HG03469 (cell line): ENCODE results near the gene KLHL30.

Source experiments
- ATAC-seq: cut with Tn5 transposase; IDR thresholded peaks from one replicate; pipeline ENCODE4 v1.9.1; 2021; ENCODE audit warnings: mild to moderate bottlenecking, moderate library complexity, moderate number of reproducible peaks; ENCODE audit not compliant: unreplicated experiment

The KLHL30 gene

DNA sequence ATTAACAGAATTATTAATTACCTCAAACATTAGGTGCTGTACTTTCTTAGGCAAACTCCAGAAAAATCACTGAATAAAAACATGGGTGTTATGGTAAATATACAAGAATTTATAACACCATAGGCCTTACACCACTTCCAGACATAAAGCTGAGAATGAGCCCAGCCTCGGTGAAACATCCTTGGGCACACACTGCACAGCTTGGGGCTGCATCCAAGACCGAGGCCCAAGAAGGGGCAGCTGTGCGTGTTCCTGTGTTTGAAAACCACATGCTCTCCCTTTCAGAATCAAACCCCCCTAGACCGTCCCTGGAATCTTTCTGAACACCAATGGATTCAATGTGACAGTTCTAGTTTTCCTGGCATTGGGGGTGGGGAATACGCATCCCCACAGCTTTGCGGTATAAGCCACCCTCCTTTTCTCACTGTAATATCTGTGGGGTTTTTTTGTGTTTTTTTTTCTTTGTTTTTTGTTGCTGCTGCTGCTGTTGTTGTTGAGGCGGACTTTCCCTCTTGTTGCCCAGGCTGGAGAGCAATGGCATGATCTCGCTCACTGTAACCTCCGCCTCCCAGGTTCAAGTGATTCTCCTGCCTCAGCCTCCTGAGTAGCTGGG lies 33.2 kb downstream of the KLHL30 start:
- ATAC-seq: no peak

DNA sequence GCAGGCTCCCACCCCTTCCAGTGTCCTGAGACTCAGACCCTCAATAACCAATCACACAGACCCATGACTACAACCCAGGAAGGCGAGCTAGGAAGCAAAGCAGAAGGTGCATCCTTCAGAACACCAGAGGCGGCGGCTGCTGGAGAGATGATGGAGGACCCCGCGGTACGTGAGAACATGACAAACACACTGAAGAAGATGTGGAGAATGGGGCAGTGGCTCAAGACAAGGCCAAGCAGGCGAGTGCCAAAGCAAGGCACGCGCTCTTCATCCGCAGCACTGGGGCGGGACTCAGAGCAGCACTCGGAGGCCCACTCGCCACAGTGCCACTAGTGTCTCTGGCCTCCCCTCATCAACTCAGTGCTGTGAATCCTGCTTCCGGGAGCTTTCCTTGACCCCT lies 34.0 kb downstream of the KLHL30 start:
- ATAC-seq: no peak

- no peak for ATAC-seq
Measured at GRCh38 chr2:238173692-238174091, 35.2 kb downstream of the KLHL30 start.

- ATAC-seq: no peak
Measured at GRCh38 chr2:238174291-238174690, 35.8 kb downstream of the KLHL30 start.

- no peak for ATAC-seq
Measured at GRCh38 chr2:238174701-238175100, 36.2 kb downstream of the KLHL30 start.

GRCh38 chr2:238176613-238177012 lies 38.1 kb downstream of the KLHL30 start:
- ATAC-seq: no peak

- ATAC-seq: no peak
Measured at GRCh38 chr2:238180554-238180953, 42.1 kb downstream of the KLHL30 start.

GRCh38 chr2:238182362-238182761 lies 43.9 kb downstream of the KLHL30 start:
- ATAC-seq: no peak

DNA sequence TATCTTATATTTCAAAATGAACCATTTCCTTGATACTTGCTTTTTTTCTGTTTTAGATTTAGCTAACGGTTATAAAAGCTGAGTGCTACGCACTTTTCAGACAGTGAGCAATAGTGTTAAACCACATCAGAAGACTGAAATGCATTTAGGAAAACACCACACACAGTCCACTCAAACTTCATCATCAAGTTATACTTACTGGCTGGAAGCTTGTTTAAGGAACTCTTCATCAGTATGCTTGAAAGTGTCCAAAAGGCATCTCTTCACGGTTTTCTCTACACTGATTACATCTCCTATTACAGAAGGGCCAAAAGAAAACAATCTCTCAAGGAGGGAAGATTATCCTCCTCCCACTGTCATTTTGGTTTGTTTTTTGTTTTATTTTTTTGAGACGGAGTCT lies 45.4 kb downstream of the KLHL30 start:
- no peak for ATAC-seq

DNA sequence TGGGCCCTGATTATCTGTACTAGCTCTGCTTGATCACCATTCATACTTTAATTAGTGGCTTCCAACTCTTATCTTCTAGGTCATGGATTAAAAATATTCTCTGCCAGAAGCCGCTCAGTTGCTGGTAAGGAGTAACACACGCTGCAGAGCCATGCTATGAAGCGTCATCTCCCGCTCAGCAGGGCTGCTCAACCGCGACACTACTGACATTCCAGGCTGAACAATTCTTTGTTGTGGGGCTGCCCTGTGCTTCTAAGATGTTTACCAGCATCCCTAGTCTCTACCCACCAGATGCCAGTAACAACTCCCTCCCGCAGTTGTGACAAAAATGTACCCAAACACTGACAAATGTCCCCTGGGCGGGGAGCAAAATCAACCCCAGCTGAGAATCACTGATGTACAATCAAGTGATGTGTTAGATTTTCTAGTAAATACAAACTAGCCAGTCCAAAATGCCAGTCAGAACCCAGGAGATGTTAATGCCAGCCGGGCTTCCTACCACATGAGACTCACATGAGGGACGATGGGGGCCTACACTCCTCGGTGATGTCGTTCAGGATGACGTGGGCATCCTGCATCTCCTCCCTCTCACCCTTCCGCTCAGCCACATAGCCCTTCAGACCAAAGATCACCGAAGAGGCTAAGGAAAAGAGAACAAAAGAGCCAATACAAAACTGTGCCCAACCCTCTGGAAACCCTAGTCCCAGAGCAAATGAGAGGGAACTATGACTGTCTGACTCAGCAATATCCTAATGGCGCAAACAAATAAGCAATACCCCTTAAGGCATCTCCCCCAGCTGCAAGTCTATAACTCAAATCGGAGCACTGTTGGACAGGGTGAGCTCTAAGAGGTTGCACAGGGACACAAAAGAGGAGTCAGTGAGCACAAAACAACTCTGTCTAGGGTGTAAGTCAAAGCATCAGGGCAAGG lies 49.4 kb downstream of the KLHL30 start:
- no peak for ATAC-seq

GRCh38 chr2:238190445-238190844 lies 52.0 kb downstream of the KLHL30 start:
- ATAC-seq: no peak
